Measurements from ENCODE around the gene APLN. TPM values are rescaled to one million over a fixed set of nuclear protein-coding genes. Genes with fewer than 3 reads are reported as not detected.

Gene APLN
- total RNA-seq, 1 experiment from 2014 or later, result 8.5 TPM

DNA sequence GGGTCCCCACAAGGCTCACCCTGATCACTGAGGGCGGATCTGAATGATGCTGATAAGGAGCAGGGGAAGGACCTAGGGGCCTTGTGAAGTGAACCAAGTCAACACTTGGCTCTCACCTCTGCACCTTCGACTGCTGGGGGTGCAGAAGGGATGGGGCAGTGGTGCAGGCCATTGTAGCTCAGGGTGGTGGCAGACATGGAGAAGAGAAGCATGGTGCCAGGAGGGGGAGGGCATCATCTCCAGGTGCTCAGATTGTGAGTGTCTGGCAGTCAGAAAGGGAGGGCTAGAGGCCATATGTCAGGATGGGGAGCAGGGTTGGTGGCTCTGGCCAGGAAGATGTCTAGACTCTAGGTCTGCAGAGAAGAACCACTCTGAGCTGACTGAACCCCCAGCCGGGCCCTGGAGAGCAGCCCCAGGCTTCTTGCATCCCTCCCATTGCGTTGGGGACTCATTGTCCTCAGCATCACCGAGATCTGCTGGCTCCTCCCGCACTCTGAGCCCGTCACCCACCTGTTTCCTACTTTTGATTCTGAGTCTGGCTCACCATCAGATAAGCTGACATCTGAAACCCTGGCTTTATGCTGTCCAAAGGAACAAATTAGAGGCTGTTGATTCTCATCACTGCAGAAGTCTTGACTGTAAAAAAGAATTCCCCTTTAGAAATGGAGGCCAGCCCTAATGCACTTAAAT is 3.8 kb downstream of the APLN start:
- POLR2A ChIA-PET (ENCODE audit: unreplicated experiment), result no interaction called here
- Histone ChIP-seq H3K9me3 (ENCODE audit: low read length) (no peaks in the 10 kb centered on the region), H3K4me3 (ENCODE audit: low read length) (no peak overlapping the region), H3K27me3 (ENCODE audit: low read length) (no peaks in the 10 kb centered on the region), H3K79me2 (ENCODE audit: low read length) (0 out of 2 replicates have a peak, but pooled peaks cover 6% of the 10 kb centered on the region), H3K4me1 (ENCODE audit: insufficient read depth, low read length) (peaks cover 21% of the 10 kb centered on the region), H3K9me2 (replicated peaks; ENCODE audit: low read length) (no peaks in the 10 kb centered on the region), H3K9ac (ENCODE audit: low read length) (no peak overlapping the region), H2AFZ (ENCODE audit: low read length) (no peak overlapping the region), H3F3A (ENCODE audit: low read length, unreplicated experiment) (no peaks in the 10 kb centered on the region), H4K20me1 (ENCODE audit: low read length) (no peaks in the 10 kb centered on the region), H3K36me3 (ENCODE audit: low read depth, low read length) (no peaks in the 10 kb centered on the region), H3K27ac (ENCODE audit: low read length) (no peak overlapping the region), H3K4me2 (ENCODE audit: low read length) (no peak overlapping the region)
- no TSS peak for BruUV-seq (replicated peaks)
- CTCF ChIA-PET, result no interaction called here
- DNase-seq (no peak), ATAC-seq (no peak)
- intact Hi-C loops (cut with micrococcal nuclease), result no loop called here
- TF ChIP-seq, protein P1, sequence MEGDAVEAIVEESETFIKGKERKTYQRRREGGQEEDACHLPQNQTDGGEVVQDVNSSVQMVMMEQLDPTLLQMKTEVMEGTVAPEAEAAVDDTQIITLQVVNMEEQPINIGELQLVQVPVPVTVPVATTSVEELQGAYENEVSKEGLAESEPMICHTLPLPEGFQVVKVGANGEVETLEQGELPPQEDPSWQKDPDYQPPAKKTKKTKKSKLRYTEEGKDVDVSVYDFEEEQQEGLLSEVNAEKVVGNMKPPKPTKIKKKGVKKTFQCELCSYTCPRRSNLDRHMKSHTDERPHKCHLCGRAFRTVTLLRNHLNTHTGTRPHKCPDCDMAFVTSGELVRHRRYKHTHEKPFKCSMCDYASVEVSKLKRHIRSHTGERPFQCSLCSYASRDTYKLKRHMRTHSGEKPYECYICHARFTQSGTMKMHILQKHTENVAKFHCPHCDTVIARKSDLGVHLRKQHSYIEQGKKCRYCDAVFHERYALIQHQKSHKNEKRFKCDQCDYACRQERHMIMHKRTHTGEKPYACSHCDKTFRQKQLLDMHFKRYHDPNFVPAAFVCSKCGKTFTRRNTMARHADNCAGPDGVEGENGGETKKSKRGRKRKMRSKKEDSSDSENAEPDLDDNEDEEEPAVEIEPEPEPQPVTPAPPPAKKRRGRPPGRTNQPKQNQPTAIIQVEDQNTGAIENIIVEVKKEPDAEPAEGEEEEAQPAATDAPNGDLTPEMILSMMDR (conservative IDR thresholded peaks at IDR 0.05; ENCODE audit: low read depth, low read length), result no peak
- TF ChIP-seq EZH2 (IDR thresholded peaks at IDR 0.05; ENCODE audit: low read length, unreplicated experiment), result no peak

DNA sequence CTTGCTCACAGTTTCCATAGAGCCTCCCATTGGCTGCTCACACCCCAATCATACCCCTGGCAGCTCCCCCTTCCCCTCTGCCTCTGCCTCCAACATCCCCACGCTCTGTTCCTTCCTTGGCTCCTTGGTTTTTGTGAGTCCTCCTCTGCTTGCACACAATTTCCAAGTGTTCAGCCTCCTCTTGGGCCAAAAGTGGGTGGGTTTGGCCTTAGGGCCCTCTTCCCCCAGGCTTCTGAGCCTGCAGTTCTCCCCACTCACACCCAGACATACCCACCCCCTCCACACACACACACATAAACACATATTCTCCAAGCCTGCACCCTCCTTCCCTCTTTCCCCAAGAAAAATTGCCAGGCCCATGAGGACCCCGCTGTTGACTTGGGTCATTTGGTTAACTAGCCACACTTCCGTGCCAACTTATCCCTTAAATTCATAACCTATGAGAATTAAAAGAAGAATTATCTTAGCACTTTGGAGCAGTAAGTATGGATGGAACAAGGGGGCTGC is 4.5 kb downstream of the APLN start:
- intact Hi-C loops (cut with micrococcal nuclease), result no loop called here
- POLR2A ChIA-PET (ENCODE audit: unreplicated experiment), result no interaction called here
- Histone ChIP-seq H3K79me2 (ENCODE audit: low read length) (0 out of 2 replicates have a peak, but pooled peaks cover 6% of the 10 kb centered on the region), H4K20me1 (ENCODE audit: low read length) (no peaks in the 10 kb centered on the region), H3K9me2 (replicated peaks; ENCODE audit: low read length) (no peaks in the 10 kb centered on the region), H3K36me3 (ENCODE audit: low read depth, low read length) (no peaks in the 10 kb centered on the region), H3F3A (ENCODE audit: low read length, unreplicated experiment) (no peaks in the 10 kb centered on the region), H3K4me1 (ENCODE audit: insufficient read depth, low read length) (peaks cover 20% of the 10 kb centered on the region), H3K27me3 (ENCODE audit: low read length) (no peaks in the 10 kb centered on the region), H3K4me3 (ENCODE audit: low read length) (no peak overlapping the region), H3K9ac (ENCODE audit: low read length) (no peak overlapping the region), H3K27ac (ENCODE audit: low read length) (no peak overlapping the region), H3K4me2 (ENCODE audit: low read length) (no peak overlapping the region), H3K9me3 (ENCODE audit: low read length) (no peaks in the 10 kb centered on the region), H2AFZ (ENCODE audit: low read length) (no peak overlapping the region)
- DNase-seq, result no peak
- CTCF ChIA-PET, result no interaction called here
- ATAC-seq, result no peak
- no peak for TF ChIP-seq EZH2phosphoT487 (IDR thresholded peaks at IDR 0.05; ENCODE audit: borderline replicate concordance, low read length)
- TF ChIP-seq EZH2 (IDR thresholded peaks at IDR 0.05; ENCODE audit: low read length, unreplicated experiment), result no peak
- TF ChIP-seq, protein P1 (conservative IDR thresholded peaks at IDR 0.05; ENCODE audit: low read depth, low read length), result no peak
- BruUV-seq (replicated peaks), result no TSS peak
